Neural crest cell (in vitro differentiated cells): ENCODE data around the gene SRC. TPM values are rescaled to one million over a fixed set of nuclear protein-coding genes. Genes with fewer than 3 reads are reported as not detected.

ENCODE experiments used
- DNase-seq: peaks from one replicate; pipeline ENCODE4 v3.0.0; 2021; ENCODE audit warnings: low read depth, mixed read lengths, low spot score
- H3K27ac Mint-ChIP-seq: one replicate; pipeline ENCODE4 v1.8.0; 2021; ENCODE audit warnings: mild to moderate bottlenecking, mixed read lengths; ENCODE audit not compliant: unreplicated experiment
- H3K27me3 Mint-ChIP-seq: 2 replicates; pipeline ENCODE4 v1.8.0; 2021; ENCODE audit warnings: low read depth, mild to moderate bottlenecking, mixed read lengths
- H3K36me3 Mint-ChIP-seq: 2 replicates; pipeline ENCODE4 v1.8.0; 2021; ENCODE audit warnings: low read depth, mild to moderate bottlenecking, mixed read lengths
- H3K4me1 Mint-ChIP-seq: 2 replicates; pipeline ENCODE4 v1.8.0; 2021; ENCODE audit warnings: mixed read lengths
- H3K4me3 Mint-ChIP-seq: one replicate; pipeline ENCODE4 v1.8.0; 2021; ENCODE audit warnings: mild to moderate bottlenecking, mixed read lengths
- H3K9me3 Mint-ChIP-seq: 2 replicates; pipeline ENCODE4 v1.8.0; 2021; ENCODE audit warnings: mixed read lengths
- CTCF ChIP-seq: fragments of 200-600 bp; sonication (generic); conservative IDR thresholded peaks from 2 replicates; pipeline ENCODE4 v1.5.0; 2021; ENCODE audit warnings: antibody characterized with exemption, mild to moderate bottlenecking
- total RNA-seq: library from RNA; stranded (reverse); gene quantifications from 2 replicates; pipeline ENCODE4 v1.2.1, GENCODE V29; 2021

The SRC gene
- total RNA-seq, 1 donor from 2014 or later: 58.6 TPM

DNA sequence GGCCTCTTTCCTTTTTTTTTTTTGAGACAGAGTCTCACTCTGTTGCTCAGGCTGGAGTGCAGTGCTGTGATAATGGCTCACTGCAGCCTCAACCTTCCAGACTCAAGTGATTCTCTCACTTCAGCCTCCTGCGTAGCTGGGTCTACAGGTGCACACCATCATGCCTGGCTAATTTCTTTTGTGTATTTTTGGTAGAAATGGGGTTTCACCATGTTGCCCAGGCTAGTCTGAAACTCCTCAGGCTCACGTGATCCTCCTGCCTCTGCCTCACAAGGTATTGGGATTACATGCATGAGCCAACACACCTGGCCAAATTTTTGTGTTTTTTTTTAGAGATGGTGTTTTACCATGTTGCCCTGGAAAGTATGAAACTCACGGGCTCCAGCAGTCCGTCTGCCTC, 29.3 kb downstream of the SRC start:
- H3K27ac Mint-ChIP-seq: no peak overlapping the region
- H3K36me3 Mint-ChIP-seq: no peaks in the 10 kb centered on the region
- no peak for DNase-seq
- no peaks in the 10 kb centered on the region for H3K27me3 Mint-ChIP-seq
- H3K4me3 Mint-ChIP-seq: no peak overlapping the region
- peaks cover 5% of the 10 kb centered on the region for H3K4me1 Mint-ChIP-seq
- H3K9me3 Mint-ChIP-seq: no peaks in the 10 kb centered on the region
- no peak for TF ChIP-seq CTCF

DNA sequence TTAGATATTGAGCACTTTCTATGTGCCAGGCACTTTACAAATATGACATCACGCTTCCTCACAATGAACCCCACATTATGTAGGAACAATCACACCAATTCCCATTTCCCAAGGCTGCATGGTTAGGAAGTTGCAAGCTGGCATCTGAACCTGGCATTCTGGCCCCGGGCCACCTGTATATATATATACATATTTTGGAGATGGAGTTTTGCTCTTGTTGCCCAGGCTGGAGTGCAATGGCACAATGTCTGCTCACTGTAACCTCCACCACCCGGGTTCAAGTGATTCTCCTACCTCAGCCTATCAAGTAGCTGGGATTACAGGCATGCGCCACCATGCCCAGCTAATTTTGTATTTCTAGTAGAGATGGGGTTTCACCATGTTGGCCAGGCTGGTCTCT, 30.4 kb downstream of the SRC start:
- H3K27me3 Mint-ChIP-seq: no peaks in the 10 kb centered on the region
- H3K36me3 Mint-ChIP-seq: no peaks in the 10 kb centered on the region
- no peak overlapping the region for H3K27ac Mint-ChIP-seq
- TF ChIP-seq CTCF: no peak
- H3K4me1 Mint-ChIP-seq: peaks cover 5% of the 10 kb centered on the region
- no peak for DNase-seq
- no peak overlapping the region for H3K4me3 Mint-ChIP-seq
- no peaks in the 10 kb centered on the region for H3K9me3 Mint-ChIP-seq

DNA sequence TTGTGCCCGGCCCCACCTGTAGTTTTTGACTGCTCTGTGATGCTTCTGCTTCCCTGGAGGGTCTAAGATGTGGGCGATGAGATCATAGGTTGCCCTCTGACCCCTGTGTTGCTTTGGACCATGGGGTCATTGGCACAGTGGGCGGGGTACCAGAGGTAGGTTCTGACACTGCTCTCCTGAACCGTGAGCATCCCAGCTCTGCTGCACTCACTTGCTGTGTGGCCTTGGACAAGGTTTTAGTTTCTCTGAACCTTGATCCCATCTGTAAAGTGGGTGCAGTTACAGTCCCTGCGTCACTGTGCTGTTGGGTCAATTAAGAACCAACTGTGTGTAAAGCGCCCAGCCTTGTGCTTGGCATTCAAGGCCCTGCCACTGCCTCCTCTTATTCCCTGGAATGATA, 30.9 kb downstream of the SRC start:
- DNase-seq: no peak
- H3K27me3 Mint-ChIP-seq: no peaks in the 10 kb centered on the region
- no peak for TF ChIP-seq CTCF
- no peaks in the 10 kb centered on the region for H3K36me3 Mint-ChIP-seq
- H3K4me1 Mint-ChIP-seq: peaks cover 5% of the 10 kb centered on the region
- no peak overlapping the region for H3K4me3 Mint-ChIP-seq
- no peaks in the 10 kb centered on the region for H3K9me3 Mint-ChIP-seq
- H3K27ac Mint-ChIP-seq: peak overlapping the region; percentile 66

DNA sequence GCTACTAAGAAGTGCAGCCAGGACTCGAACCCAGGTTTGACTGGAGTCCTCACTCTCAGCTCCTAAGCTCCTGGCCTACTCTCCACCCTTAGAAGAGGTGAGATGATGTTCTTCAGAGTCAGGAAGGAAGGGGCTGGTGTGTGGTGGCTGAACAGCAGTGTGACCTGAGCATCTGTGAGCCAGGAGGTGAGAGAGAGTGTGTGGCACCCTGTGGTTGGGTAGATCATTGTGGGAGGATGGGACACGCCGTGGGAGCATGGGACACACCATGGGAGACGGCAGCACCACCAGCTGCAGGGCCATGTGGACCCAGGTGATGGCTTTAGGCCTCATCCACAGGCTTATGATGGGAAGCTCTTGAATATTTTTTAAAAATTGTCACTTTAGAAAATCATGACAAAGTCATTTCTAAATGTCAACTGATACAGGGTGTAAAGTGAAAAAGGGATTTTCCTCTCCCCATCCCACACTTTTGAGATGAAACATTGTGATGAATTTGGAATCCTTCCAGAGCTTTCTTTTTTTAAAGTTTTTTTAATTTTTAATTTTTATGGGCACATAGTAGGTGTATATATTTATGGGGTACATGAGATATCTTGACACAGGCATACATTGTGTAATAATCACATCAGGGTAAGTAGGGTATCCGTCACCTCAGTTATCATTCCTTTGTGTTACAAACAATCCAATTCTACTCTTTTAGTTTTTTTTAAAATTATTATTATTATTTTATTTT, 31.6 kb downstream of the SRC start:
- H3K9me3 Mint-ChIP-seq: no peaks in the 10 kb centered on the region
- TF ChIP-seq CTCF: no peak
- peak overlapping the region; percentile 66 for H3K27ac Mint-ChIP-seq
- H3K4me3 Mint-ChIP-seq: no peak overlapping the region
- DNase-seq: no peak
- peaks cover 5% of the 10 kb centered on the region for H3K4me1 Mint-ChIP-seq
- no peaks in the 10 kb centered on the region for H3K36me3 Mint-ChIP-seq
- H3K27me3 Mint-ChIP-seq: no peaks in the 10 kb centered on the region

DNA sequence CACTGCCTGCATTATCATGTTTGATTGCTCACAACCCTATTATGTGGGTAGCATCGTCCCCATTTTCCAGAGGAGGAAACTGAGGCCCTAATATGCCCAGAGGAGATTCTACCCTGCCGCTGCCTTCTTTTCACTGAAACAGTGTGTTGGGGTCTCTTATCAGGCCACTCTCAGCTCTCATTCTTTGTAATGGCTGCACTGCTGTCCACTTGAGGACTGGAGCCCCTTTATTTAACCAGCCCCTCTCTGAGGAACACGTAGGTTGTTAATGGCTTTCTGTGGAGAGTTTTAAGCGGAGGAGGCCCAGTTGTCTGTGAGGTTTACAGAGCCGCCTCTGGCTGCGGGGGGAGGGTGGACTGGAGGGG, 32.5 kb downstream of the SRC start:
- no peak for TF ChIP-seq CTCF
- H3K36me3 Mint-ChIP-seq: no peaks in the 10 kb centered on the region
- no peak overlapping the region for H3K27ac Mint-ChIP-seq
- no peaks in the 10 kb centered on the region for H3K9me3 Mint-ChIP-seq
- peaks cover 5% of the 10 kb centered on the region for H3K4me1 Mint-ChIP-seq
- DNase-seq: no peak
- no peaks in the 10 kb centered on the region for H3K27me3 Mint-ChIP-seq
- no peak overlapping the region for H3K4me3 Mint-ChIP-seq
